ENCODE measurements around the gene FAM161B.

The FAM161B gene

DNA sequence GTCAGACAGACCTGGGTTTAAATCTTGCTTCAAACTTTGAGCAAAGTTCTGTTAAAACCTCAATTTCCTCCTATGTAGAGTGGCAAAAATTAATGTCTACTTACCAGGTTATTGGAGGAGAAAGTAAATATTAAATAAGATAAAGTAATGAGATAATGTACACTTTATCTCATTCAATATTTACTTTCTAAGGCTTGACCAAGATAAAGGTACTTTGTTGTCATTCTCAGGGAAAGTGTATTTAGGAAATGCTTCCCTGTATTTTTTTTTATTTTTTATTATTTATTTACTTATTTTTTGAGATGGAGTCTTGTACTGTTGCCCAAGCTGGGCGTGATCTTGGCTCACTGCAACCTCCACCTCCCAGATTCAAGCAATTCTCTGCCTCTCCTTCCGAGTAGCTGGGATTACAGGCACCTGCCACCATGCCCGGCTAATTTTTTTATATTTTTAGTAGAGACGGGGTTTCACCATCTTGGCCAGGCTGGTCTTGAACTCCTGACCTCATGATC, 4.7 kb downstream of the FAM161B start:
- POLR2A ChIA-PET, result no interaction called here
- Histone ChIP-seq H3K27ac (ENCODE audit: extremely low read depth, low read depth, low read length) (no peak overlapping the region), H3K4me3 (ENCODE audit: low read depth, low read length) (no peak overlapping the region), H3K9me3 (ENCODE audit: control insufficient read depth, insufficient read depth, low read depth, low read length) (no peaks in the 10 kb centered on the region), H3K4me1 (ENCODE audit: control insufficient read depth, insufficient read depth, low read length) (no peaks in the 10 kb centered on the region), H3K36me3 (ENCODE audit: control insufficient read depth in 2 of 2, insufficient read depth in 1 of 2, low read length in 2 of 2) (peaks cover 0 to 32% of the 10 kb centered on the region in 2 experiments; a peak in 2 of 3 replicates)
- TF ChIP-seq ZNF501 (tag by site-specific recombination; IDR thresholded peaks at IDR 0.05) (no peak), ZNF585B (tag by site-specific recombination; IDR thresholded peaks at IDR 0.05) (no peak)
- CTCF ChIA-PET, result no interaction called here

- H3K27ac ChIP-seq (ENCODE audit: extremely low read depth, low read depth, low read length), result no peak overlapping the region
- no peak for TF ChIP-seq ZNF184 (tag by site-specific recombination; IDR thresholded peaks at IDR 0.05)
- no peak for TF ChIP-seq ZNF138 (tag by site-specific recombination; IDR thresholded peaks at IDR 0.05; ENCODE audit: borderline replicate concordance)
- TF ChIP-seq ZNF610 (tag by site-specific recombination; IDR thresholded peaks at IDR 0.05; ENCODE audit: borderline replicate concordance), result no peak
- TF ChIP-seq ZNF449 (tag by site-specific recombination; IDR thresholded peaks at IDR 0.05), result no peak
- H3K4me1 ChIP-seq (ENCODE audit: control insufficient read depth, insufficient read depth, low read length), result no peaks in the 10 kb centered on the region
- H3K4me3 ChIP-seq (ENCODE audit: low read depth, low read length), result no peak overlapping the region
- no peaks in the 10 kb centered on the region for H3K9me3 ChIP-seq (ENCODE audit: control insufficient read depth, insufficient read depth, low read depth, low read length)
- ChIA-PET CTCF (no interaction called here), POLR2A (no interaction called here)
- peaks cover 0 to 38% of the 10 kb centered on the region in 2 experiments; a peak in 2 of 3 replicates for H3K36me3 ChIP-seq (ENCODE audit: control insufficient read depth in 2 of 2, insufficient read depth in 1 of 2, low read length in 2 of 2)
Measured at GRCh38 chr14:73944432-73945158, 5.3 kb downstream of the FAM161B start.

DNA sequence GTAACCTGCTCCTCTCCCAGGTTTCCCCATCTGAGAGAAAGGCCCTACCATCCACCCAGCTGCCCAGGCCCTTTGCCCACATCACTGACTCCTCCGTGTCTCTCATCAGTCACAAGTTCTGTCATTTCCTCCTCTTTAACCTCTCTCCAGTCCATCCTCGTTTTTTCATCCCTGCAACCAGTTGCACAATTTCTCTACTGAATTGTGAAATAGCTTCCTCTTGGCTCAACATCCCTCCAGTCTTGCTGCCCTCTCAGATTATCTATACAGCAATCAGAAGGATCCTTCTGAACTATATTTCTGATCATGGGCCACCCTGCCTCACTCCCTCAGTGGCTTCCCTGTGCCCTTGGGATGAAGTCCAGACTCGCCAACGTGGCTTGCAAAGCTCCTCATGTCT, 6.8 kb downstream of the FAM161B start:
- TF ChIP-seq KLF8 (tag by site-specific recombination; IDR thresholded peaks at IDR 0.05), result no peak
- TF ChIP-seq SCRT2 (tag by site-specific recombination; IDR thresholded peaks at IDR 0.05), result 0 out of 2 replicates have a peak, but pooled peaks have one; percentile 20
- TF ChIP-seq ZNF621 (tag by site-specific recombination; IDR thresholded peaks at IDR 0.05), result no peak
- TF ChIP-seq ZNF660 (tag by site-specific recombination; IDR thresholded peaks at IDR 0.05), result no peak
- TF ChIP-seq ZBTB17 (tag by site-specific recombination; IDR thresholded peaks at IDR 0.05), result 0 out of 2 replicates have a peak, but pooled peaks have one; percentile 16
- ChIA-PET CTCF (interaction anchor here (0.6 kb wide), 2 partner anchors 76 to 768 kb away, joined by 3 to 6 read pairs; no protein-coding TSS in a partner anchor), POLR2A (no interaction called here)
- Histone ChIP-seq H3K4me1 (ENCODE audit: control insufficient read depth, insufficient read depth, low read length) (no peaks in the 10 kb centered on the region), H3K36me3 (ENCODE audit: control insufficient read depth in 2 of 2, insufficient read depth in 1 of 2, low read length in 2 of 2) (peaks cover 0 to 38% of the 10 kb centered on the region in 2 experiments; a peak in 2 of 3 replicates), H3K9me3 (ENCODE audit: control insufficient read depth, insufficient read depth, low read depth, low read length) (no peaks in the 10 kb centered on the region), H3K27ac (ENCODE audit: extremely low read depth, low read depth, low read length) (no peak overlapping the region), H3K4me3 (ENCODE audit: low read depth, low read length) (no peak overlapping the region)

- Histone ChIP-seq H3K27ac (ENCODE audit: extremely low read depth, low read depth, low read length) (no peak overlapping the region), H3K4me1 (ENCODE audit: control insufficient read depth, insufficient read depth, low read length) (no peaks in the 10 kb centered on the region), H3K4me3 (ENCODE audit: low read depth, low read length) (no peak overlapping the region), H3K36me3 (ENCODE audit: control insufficient read depth in 2 of 2, insufficient read depth in 1 of 2, low read length in 2 of 2) (peaks cover 0 to 43% of the 10 kb centered on the region in 2 experiments; a peak in 2 of 3 replicates), H3K9me3 (ENCODE audit: control insufficient read depth, insufficient read depth, low read depth, low read length) (no peaks in the 10 kb centered on the region)
- TF ChIP-seq GLIS1 (tag by site-specific recombination; IDR thresholded peaks at IDR 0.05), result no peak
- TF ChIP-seq ZNF148 (tag by site-specific recombination; IDR thresholded peaks at IDR 0.05; ENCODE audit: borderline replicate concordance), result no peak
- CTCF ChIA-PET, result interaction anchor here (0.6 kb wide), 1 partner anchor 75 kb away, joined by 3 read pairs; no protein-coding TSS in a partner anchor
- POLR2A ChIA-PET, result no interaction called here
Measured at GRCh38 chr14:73942180-73942579, 7.7 kb downstream of the FAM161B start.
